ENCODE data around the gene TLL1.

Gene TLL1

DNA sequence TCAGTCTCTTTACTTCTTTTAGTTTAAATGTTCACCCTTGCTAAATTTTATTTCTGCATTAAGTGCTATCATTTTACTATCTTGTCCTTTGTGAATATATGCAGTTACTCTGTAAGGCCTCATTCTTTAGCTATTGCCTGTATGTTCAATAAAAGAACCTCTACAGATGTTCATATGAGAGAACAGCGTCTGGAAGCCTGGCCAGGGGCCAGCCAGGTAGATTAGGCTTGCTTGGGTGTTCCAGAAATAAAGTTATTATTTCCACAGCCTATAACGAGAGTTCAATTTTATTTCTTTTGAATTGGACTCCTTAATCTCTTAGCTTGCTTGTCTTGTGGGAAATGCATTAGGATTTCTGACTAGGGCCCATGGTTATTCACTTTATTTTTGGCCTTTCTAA, 214.5 kb downstream of the TLL1 start:
- Histone ChIP-seq H3K79me2 (ENCODE audit: insufficient read depth, low read length) (no peaks in the 10 kb centered on the region), H3F3A (ENCODE audit: insufficient read depth) (no peaks in the 10 kb centered on the region), H2AFZ (ENCODE audit: low read depth, low read length, severe bottlenecking) (no peak overlapping the region), H3K9ac (ENCODE audit: low read length) (no peak overlapping the region), H3K27ac (ENCODE audit: low read depth, low read length) (no peak overlapping the region), H4K20me1 (ENCODE audit: low read depth, low read length) (no peaks in the 10 kb centered on the region), H3K9me3 (ENCODE audit: insufficient read depth, low read length) (no peaks in the 10 kb centered on the region), H3K36me3 (ENCODE audit: low read length) (no peaks in the 10 kb centered on the region), H3K4me3 (ENCODE audit: insufficient read depth, low read length, poor library complexity, severe bottlenecking) (no peak overlapping the region), H3K4me2 (ENCODE audit: low read depth, low read length, poor library complexity, severe bottlenecking) (no peak overlapping the region), H3K9me2 (replicated peaks; ENCODE audit: insufficient read depth, low read length) (no peaks in the 10 kb centered on the region), H3K27me3 (ENCODE audit: low read length) (no peaks in the 10 kb centered on the region)
- TF ChIP-seq EZH2phosphoT487 (conservative IDR thresholded peaks at IDR 0.05; ENCODE audit: low read length) = no peak
- TF ChIP-seq, protein P1, sequence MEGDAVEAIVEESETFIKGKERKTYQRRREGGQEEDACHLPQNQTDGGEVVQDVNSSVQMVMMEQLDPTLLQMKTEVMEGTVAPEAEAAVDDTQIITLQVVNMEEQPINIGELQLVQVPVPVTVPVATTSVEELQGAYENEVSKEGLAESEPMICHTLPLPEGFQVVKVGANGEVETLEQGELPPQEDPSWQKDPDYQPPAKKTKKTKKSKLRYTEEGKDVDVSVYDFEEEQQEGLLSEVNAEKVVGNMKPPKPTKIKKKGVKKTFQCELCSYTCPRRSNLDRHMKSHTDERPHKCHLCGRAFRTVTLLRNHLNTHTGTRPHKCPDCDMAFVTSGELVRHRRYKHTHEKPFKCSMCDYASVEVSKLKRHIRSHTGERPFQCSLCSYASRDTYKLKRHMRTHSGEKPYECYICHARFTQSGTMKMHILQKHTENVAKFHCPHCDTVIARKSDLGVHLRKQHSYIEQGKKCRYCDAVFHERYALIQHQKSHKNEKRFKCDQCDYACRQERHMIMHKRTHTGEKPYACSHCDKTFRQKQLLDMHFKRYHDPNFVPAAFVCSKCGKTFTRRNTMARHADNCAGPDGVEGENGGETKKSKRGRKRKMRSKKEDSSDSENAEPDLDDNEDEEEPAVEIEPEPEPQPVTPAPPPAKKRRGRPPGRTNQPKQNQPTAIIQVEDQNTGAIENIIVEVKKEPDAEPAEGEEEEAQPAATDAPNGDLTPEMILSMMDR (IDR thresholded peaks at IDR 0.05; ENCODE audit: insufficient read depth, low read length, poor library complexity, severe bottlenecking) = no peak

DNA sequence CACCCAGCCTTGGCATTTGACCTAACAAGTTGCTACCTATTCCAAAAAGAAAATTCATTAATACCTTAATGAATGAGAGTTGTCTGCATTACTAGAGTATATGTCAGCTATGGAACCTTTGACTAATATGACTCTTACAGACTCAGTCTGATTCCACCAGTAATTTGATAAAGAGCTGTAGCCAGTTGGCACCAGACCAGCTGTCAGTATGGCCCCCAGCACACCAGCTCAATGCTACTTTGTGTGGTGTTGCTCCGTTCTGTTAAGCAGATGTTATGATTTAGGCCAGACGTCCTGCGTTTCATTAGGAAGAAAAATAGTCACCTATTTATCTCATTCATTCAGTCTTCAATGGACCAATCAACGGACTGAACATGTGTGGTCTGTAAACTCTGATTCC, 215.5 kb downstream of the TLL1 start:
- no peaks in the 10 kb centered on the region for H4K20me1 ChIP-seq (ENCODE audit: low read depth, low read length)
- no peak overlapping the region for H3K27ac ChIP-seq (ENCODE audit: low read depth, low read length)
- no peaks in the 10 kb centered on the region for H3K9me2 ChIP-seq (replicated peaks; ENCODE audit: insufficient read depth, low read length)
- no peak overlapping the region for H2AFZ ChIP-seq (ENCODE audit: low read depth, low read length, severe bottlenecking)
- no peak overlapping the region for H3K4me3 ChIP-seq (ENCODE audit: insufficient read depth, low read length, poor library complexity, severe bottlenecking)
- no peak overlapping the region for H3K4me2 ChIP-seq (ENCODE audit: low read depth, low read length, poor library complexity, severe bottlenecking)
- H3K9ac ChIP-seq (ENCODE audit: low read length) = no peak overlapping the region
- TF ChIP-seq EZH2phosphoT487 (conservative IDR thresholded peaks at IDR 0.05; ENCODE audit: low read length) = no peak
- TF ChIP-seq, protein P1 (IDR thresholded peaks at IDR 0.05; ENCODE audit: insufficient read depth, low read length, poor library complexity, severe bottlenecking) = no peak
- no peaks in the 10 kb centered on the region for H3F3A ChIP-seq (ENCODE audit: insufficient read depth)
- H3K27me3 ChIP-seq (ENCODE audit: low read length) = no peaks in the 10 kb centered on the region
- no peaks in the 10 kb centered on the region for H3K79me2 ChIP-seq (ENCODE audit: insufficient read depth, low read length)
- no peaks in the 10 kb centered on the region for H3K9me3 ChIP-seq (ENCODE audit: insufficient read depth, low read length)
- no peaks in the 10 kb centered on the region for H3K36me3 ChIP-seq (ENCODE audit: low read length)

DNA sequence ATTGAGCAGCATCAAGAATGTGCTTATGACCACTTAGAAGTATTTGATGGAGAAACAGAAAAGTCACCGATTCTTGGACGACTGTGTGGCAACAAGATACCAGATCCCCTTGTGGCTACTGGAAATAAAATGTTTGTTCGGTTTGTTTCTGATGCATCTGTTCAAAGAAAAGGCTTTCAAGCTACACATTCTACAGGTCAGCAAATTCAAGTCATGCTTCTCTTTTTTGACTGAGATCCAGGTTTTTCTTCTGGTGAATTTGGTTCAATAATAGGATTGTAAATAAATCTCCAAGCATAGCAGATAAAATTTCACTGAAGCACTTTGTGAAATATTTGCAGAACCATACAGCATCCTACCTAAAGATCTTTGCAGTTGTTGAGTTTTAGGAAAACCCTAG, 218.1 kb downstream of the TLL1 start:
- Histone ChIP-seq H3K79me2 (ENCODE audit: insufficient read depth, low read length) (no peaks in the 10 kb centered on the region), H4K20me1 (ENCODE audit: low read depth, low read length) (no peaks in the 10 kb centered on the region), H3K27me3 (ENCODE audit: low read length) (no peaks in the 10 kb centered on the region), H3K27ac (ENCODE audit: low read depth, low read length) (no peak overlapping the region), H3K36me3 (ENCODE audit: low read length) (no peaks in the 10 kb centered on the region), H3K4me3 (ENCODE audit: insufficient read depth, low read length, poor library complexity, severe bottlenecking) (no peak overlapping the region), H2AFZ (ENCODE audit: low read depth, low read length, severe bottlenecking) (no peak overlapping the region), H3K9ac (ENCODE audit: low read length) (no peak overlapping the region), H3K4me2 (ENCODE audit: low read depth, low read length, poor library complexity, severe bottlenecking) (no peak overlapping the region), H3K9me2 (replicated peaks; ENCODE audit: insufficient read depth, low read length) (no peaks in the 10 kb centered on the region), H3K9me3 (ENCODE audit: insufficient read depth, low read length) (no peaks in the 10 kb centered on the region), H3F3A (ENCODE audit: insufficient read depth) (no peaks in the 10 kb centered on the region)
- TF ChIP-seq, protein P1 (IDR thresholded peaks at IDR 0.05; ENCODE audit: insufficient read depth, low read length, poor library complexity, severe bottlenecking) = no peak
- TF ChIP-seq EZH2phosphoT487 (conservative IDR thresholded peaks at IDR 0.05; ENCODE audit: low read length) = no peak

Measured in SU-DHL-6 (cell line).